ENCODE data around the gene HLTF. TPM values are rescaled to one million over a fixed set of nuclear protein-coding genes. Genes with fewer than 3 reads are reported as not detected.

Gene HLTF
- polyA plus RNA-seq, 1 donor from 2014 or later = 24.6 TPM

DNA sequence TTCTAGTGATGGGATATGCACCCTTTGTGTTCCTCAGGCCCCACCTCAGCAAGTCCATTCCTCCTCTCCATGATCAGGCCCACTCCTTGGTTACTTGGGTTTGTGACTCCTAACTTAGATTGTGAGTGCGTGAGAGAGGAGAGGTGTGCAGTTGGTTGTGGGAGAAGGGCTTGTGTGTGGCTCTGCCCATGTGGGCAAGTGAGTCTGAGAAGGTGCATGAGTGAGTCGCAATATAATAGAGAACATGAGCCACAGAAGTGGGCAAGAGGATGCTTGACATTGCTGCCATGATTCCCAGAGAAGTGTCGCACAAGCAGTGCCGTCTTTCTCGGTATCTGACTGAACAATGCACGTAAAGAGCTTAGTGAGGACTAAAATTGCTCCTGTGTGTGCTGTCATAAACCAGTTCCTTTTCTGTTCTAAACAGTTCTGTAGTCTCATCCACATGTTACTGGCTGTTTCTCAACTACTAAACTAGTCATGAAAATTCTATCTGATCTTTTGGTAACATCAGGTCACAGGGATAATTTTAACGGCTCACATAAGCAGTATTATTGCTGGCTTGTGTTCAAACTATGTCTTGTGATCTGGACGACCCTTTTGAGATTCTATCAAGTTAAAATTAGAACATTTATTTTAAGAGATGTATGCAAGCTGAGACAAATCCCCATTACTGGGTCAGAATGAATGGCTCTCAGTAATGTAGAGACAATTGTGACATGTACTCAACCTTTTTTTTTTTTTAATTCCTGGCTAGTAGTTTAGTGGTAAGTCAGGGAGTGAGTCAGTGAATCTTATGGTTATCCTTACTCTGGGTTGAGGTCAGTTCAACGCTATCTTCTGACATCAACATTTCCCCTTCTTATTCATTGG lies 69.4 kb downstream of the HLTF start:
- Mint-ChIP-seq H3K4me3 (no peak overlapping the region), H3K4me1 (peaks cover 0 to 2% (median 0%) of the 10 kb centered on the region in 3 donors), H3K27ac (no peak overlapping the region), H3K36me3 (peaks cover 10% of the 10 kb centered on the region), H3K9me3 (no peaks in the 10 kb centered on the region), H3K27me3 (no peaks in the 10 kb centered on the region)

DNA sequence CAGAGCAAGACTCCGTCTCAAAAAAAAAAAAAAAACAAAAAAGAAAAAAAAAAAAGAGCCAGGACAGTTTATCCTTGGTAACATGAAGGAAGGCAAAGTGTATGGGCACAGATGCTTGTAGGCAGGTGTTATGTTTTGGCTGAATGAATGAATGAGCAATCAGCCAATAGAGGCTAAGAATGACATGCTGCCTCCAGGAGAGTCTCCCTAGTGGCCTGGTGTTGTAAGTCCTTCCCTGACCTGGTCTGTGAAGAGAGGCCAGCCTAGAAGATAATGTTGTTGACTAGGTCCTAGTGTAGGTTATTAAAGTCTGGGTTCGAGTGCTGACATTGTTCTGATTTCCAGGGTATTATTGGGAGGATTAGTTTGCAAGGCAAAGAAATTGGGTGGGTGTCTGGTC lies 70.1 kb downstream of the HLTF start:
- Mint-ChIP-seq H3K9me3 (no peaks in the 10 kb centered on the region), H3K4me1 (peaks cover 0 to 2% (median 0%) of the 10 kb centered on the region in 3 donors), H3K27me3 (no peaks in the 10 kb centered on the region), H3K27ac (no peak overlapping the region), H3K4me3 (no peak overlapping the region), H3K36me3 (peaks cover 10% of the 10 kb centered on the region)

- Mint-ChIP-seq H3K9me3 (no peaks in the 10 kb centered on the region), H3K27ac (peak overlapping the region in 1 of 3 donors; percentile 60), H3K36me3 (peaks cover 15% of the 10 kb centered on the region), H3K4me3 (no peak overlapping the region), H3K4me1 (peaks cover 0 to 2% (median 0%) of the 10 kb centered on the region in 3 donors), H3K27me3 (no peaks in the 10 kb centered on the region)
Measured at GRCh38 chr3:149015393-149015792, 70.9 kb downstream of the HLTF start.

GRCh38 chr3:149013726-149014125 lies 72.6 kb downstream of the HLTF start:
- Mint-ChIP-seq H3K27me3 (no peaks in the 10 kb centered on the region), H3K27ac (no peak overlapping the region), H3K9me3 (no peaks in the 10 kb centered on the region), H3K4me3 (no peak overlapping the region), H3K4me1 (peaks cover 0 to 5% (median 0%) of the 10 kb centered on the region in 3 donors), H3K36me3 (peaks cover 19% of the 10 kb centered on the region)

GRCh38 chr3:149011676-149012075 lies 74.7 kb downstream of the HLTF start:
- peaks cover 27% of the 10 kb centered on the region for H3K36me3 Mint-ChIP-seq
- H3K4me1 Mint-ChIP-seq = peaks cover 0 to 5% (median 0%) of the 10 kb centered on the region in 3 donors
- no peaks in the 10 kb centered on the region for H3K9me3 Mint-ChIP-seq
- no peak overlapping the region for H3K4me3 Mint-ChIP-seq
- no peaks in the 10 kb centered on the region for H3K27me3 Mint-ChIP-seq
- H3K27ac Mint-ChIP-seq = no peak overlapping the region

DNA sequence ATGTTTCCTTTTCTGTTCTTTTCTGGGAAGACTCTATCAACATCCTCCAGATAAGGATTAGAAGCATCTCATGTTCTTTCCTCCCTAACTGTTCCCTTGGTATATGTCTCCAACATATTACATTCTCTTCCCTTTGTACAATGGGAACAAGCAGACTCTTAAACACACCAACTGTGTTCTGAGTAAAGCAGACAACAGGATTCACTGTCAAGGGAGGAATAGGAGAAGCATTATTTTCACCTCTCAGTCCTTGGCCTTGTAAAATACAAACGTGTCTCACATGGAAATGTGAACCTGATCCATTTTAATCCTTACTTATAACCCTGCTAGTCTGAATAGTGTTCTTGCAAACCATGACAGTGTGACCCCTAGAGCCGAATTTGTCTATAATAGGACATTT lies 75.4 kb downstream of the HLTF start:
- no peak overlapping the region for H3K27ac Mint-ChIP-seq
- peaks cover 27% of the 10 kb centered on the region for H3K36me3 Mint-ChIP-seq
- no peak overlapping the region for H3K4me3 Mint-ChIP-seq
- no peaks in the 10 kb centered on the region for H3K9me3 Mint-ChIP-seq
- no peaks in the 10 kb centered on the region for H3K27me3 Mint-ChIP-seq
- H3K4me1 Mint-ChIP-seq = peaks cover 0 to 5% (median 0%) of the 10 kb centered on the region in 3 donors

GRCh38 chr3:149010504-149010951 lies 75.8 kb downstream of the HLTF start:
- peaks cover 0 to 5% (median 0%) of the 10 kb centered on the region in 3 donors for H3K4me1 Mint-ChIP-seq
- no peak overlapping the region for H3K4me3 Mint-ChIP-seq
- H3K27ac Mint-ChIP-seq = no peak overlapping the region

GRCh38 chr3:149009732-149010131 lies 76.6 kb downstream of the HLTF start:
- H3K27me3 Mint-ChIP-seq = no peaks in the 10 kb centered on the region
- H3K9me3 Mint-ChIP-seq = no peaks in the 10 kb centered on the region
- H3K27ac Mint-ChIP-seq = peak overlapping the region in 1 of 3 donors; percentile 90
- H3K4me3 Mint-ChIP-seq = no peak overlapping the region
- peaks cover 24% of the 10 kb centered on the region for H3K36me3 Mint-ChIP-seq
- peaks cover 0 to 2% (median 0%) of the 10 kb centered on the region in 3 donors for H3K4me1 Mint-ChIP-seq

More at GRCh38 chr3:149010504-149010951, 75.8 kb downstream of the HLTF start:
- peaks cover 25% of the 10 kb centered on the region for H3K36me3 Mint-ChIP-seq
- no peaks in the 10 kb centered on the region for H3K9me3 Mint-ChIP-seq
- H3K27me3 Mint-ChIP-seq = no peaks in the 10 kb centered on the region

DNA sequence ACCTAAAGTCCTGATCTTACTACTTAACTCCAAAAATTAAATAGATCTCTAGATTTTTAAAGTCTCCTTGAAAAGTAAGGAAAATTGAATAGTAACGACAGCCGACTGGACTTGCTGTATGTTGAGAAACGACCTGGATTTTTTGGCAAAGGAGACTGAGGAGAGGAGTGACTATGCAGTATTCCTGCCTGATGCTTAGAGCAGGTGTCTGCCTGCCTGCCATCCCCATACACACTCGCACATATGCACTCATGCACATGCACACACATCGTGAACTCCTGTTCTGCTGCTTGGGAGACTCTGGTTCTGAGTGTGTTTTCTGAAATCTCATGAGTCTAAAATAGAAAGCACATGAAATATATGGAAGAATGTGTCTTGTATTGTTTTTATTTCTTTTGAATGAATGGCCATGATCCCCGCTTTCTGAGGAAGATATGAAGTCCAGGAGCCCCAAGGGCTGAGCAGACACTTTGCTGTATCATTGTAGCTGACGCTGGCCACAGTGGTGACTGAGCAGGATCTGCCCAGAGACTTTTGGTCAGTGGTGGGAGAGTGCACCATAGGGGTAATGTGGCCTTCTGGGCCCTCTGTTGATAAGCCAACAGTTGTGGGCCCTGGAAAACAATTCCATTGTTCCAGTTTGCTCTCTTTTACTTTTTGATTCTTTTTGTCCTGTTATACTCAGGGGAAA lies 78.6 kb downstream of the HLTF start:
- Mint-ChIP-seq H3K9me3 (no peaks in the 10 kb centered on the region), H3K4me1 (peaks cover 7 to 9% (median 9%) of the 10 kb centered on the region in 3 donors), H3K27me3 (no peaks in the 10 kb centered on the region), H3K27ac (no peak overlapping the region), H3K4me3 (no peak overlapping the region), H3K36me3 (peaks cover 20% of the 10 kb centered on the region)

GRCh38 chr3:149005416-149005815 lies 80.9 kb downstream of the HLTF start:
- H3K27ac Mint-ChIP-seq = no peak overlapping the region
- H3K4me1 Mint-ChIP-seq = peaks cover 9 to 12% (median 10%) of the 10 kb centered on the region in 3 donors
- no peaks in the 10 kb centered on the region for H3K27me3 Mint-ChIP-seq
- no peak overlapping the region for H3K4me3 Mint-ChIP-seq
- H3K9me3 Mint-ChIP-seq = no peaks in the 10 kb centered on the region
- peaks cover 22% of the 10 kb centered on the region for H3K36me3 Mint-ChIP-seq

DNA sequence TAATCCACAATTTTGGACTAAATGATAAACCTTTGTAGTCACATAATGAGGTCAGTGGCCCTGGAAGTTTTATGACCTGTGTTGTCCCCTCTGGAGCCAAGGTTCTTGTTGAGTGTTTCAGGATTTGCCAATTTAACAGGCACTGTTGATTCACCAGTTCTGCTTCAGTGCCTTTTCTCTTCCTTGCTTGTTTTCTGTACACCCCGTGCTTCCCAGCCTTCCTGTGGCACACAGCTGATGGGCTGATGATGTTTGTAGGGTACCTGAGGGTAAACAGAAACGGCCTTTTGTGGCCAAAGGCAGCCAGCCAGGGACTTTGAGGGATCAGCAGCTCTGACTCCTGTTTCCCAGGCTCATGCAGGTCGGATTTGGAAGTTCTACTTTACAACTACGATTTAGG lies 81.7 kb downstream of the HLTF start:
- Mint-ChIP-seq H3K27me3 (no peaks in the 10 kb centered on the region), H3K27ac (no peak overlapping the region), H3K4me3 (no peak overlapping the region), H3K36me3 (peaks cover 19% of the 10 kb centered on the region), H3K9me3 (no peaks in the 10 kb centered on the region), H3K4me1 (peaks cover 7 to 13% (median 10%) of the 10 kb centered on the region in 3 donors)

DNA sequence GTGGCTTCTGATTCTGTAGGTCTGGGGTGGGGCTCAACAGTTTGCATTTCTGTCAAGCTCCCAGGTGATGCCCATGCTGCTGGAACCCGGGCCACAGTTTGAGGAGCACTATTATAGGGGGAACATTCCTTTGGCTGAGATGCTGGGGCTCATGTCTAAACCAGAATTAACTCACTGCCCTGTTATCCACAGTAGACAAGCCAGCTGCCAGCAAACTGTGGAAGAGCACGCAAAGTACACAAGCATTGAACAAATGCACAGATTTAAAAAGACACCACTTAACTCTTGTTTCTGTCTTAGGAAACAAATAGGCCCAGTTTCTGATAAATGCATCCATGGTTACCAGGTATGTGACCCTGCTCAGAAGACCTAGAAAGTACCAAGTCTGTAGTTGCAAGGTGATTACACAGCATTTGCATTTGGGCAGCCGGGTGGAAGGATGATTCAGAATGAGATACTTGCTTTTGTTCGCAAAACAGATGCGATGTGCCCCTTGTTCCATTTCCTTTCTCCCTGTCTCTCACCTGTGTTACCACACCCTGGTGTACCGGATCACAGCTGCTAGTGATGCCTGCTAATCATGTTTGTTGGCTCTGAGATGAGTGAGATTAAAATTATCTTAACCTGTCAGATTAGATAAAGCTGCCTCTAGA lies 82.6 kb downstream of the HLTF start:
- Mint-ChIP-seq H3K4me1 (peaks cover 7 to 13% (median 10%) of the 10 kb centered on the region in 3 donors), H3K27me3 (no peaks in the 10 kb centered on the region), H3K36me3 (peaks cover 18% of the 10 kb centered on the region), H3K9me3 (no peaks in the 10 kb centered on the region), H3K4me3 (peak overlapping the region in 2 of 4 donors; percentile 10 to 58), H3K27ac (peak overlapping the region in 1 of 3 donors; percentile 11)

GRCh38 chr3:149001727-149002126 lies 84.6 kb downstream of the HLTF start:
- Mint-ChIP-seq H3K27me3 (no peaks in the 10 kb centered on the region), H3K4me3 (no peak overlapping the region), H3K27ac (no peak overlapping the region), H3K4me1 (peaks cover 8 to 13% (median 10%) of the 10 kb centered on the region in 3 donors), H3K36me3 (peaks cover 10% of the 10 kb centered on the region), H3K9me3 (no peaks in the 10 kb centered on the region)

- Mint-ChIP-seq H3K4me1 (peaks cover 8 to 18% (median 10%) of the 10 kb centered on the region in 3 donors), H3K36me3 (peaks cover 10% of the 10 kb centered on the region), H3K27me3 (no peaks in the 10 kb centered on the region), H3K9me3 (no peaks in the 10 kb centered on the region), H3K27ac (no peak overlapping the region), H3K4me3 (no peak overlapping the region)
Measured at GRCh38 chr3:149000206-149000745, 86.1 kb downstream of the HLTF start.

DNA sequence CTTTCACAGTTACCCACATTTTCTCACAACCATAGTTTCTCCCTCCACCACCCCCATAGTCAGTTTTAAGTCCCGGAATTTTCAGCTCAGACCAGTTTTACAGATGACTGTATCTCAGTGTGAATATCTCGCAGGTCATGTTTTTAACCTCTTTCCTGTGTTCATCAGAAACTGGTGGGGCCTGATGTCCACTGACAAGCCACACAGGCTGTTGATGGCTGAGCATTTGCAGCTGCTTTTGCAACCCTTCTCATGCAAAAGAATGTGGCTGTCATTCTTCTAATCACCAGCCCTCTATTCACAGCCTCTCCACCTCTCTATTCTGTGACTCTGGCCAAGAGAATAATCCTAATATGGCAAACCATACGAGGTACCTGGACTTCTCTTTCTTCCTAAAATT lies 86.5 kb downstream of the HLTF start:
- no peak overlapping the region for H3K27ac Mint-ChIP-seq
- no peak overlapping the region for H3K4me3 Mint-ChIP-seq
- H3K4me1 Mint-ChIP-seq = peaks cover 8 to 18% (median 10%) of the 10 kb centered on the region in 3 donors
- peaks cover 12% of the 10 kb centered on the region for H3K36me3 Mint-ChIP-seq
- no peaks in the 10 kb centered on the region for H3K27me3 Mint-ChIP-seq
- no peaks in the 10 kb centered on the region for H3K9me3 Mint-ChIP-seq

Measured in IgD-negative memory B cell (primary cell).